Ectodermal cell (in vitro differentiated cells): ENCODE measurements around the gene OR10AD1.
"Not testable (repeated sequence)": the region's sequence is repeated elsewhere in the genome, so short reads cannot be mapped to it uniquely, and the experiment has no call there.

Experiments
- H3K27ac ChIP-seq: 2 replicates; pipeline ENCODE4 v1.7.0; 2013; ENCODE audit warnings: mild to moderate bottlenecking, low read depth, low read length; ENCODE audit not compliant: insufficient read depth, poor library complexity, severe bottlenecking
- H3K27me3 ChIP-seq: 2 replicates; pipeline ENCODE4 v1.7.0; 2013; ENCODE audit warnings: mild to moderate bottlenecking, low read length; ENCODE audit not compliant: insufficient read depth, control insufficient read depth, poor library complexity, severe bottlenecking
- H3K36me3 ChIP-seq: one replicate; pipeline ENCODE4 v1.7.0; 2013; ENCODE audit warnings: low read length; ENCODE audit not compliant: control insufficient read depth, insufficient read depth
- H3K4me1 ChIP-seq: one replicate; pipeline ENCODE4 v1.7.0; 2013; ENCODE audit warnings: low read length; ENCODE audit not compliant: control insufficient read depth, insufficient read depth
- H3K4me3 ChIP-seq: 2 replicates; pipeline ENCODE4 v1.7.0; 2013; ENCODE audit warnings: low read depth, low read length, control low read depth; ENCODE audit not compliant: insufficient read depth
- H3K9me3 ChIP-seq: 2 replicates; pipeline ENCODE4 v1.7.0; 2013; ENCODE audit warnings: mild to moderate bottlenecking, low read length, moderate library complexity; ENCODE audit not compliant: control insufficient read depth
- WGBS, 2 experiments: methylation state at CpG; one replicate each; pipeline ENCODE4 v1.1.7; 2013; ENCODE audit warnings: missing lambda C conversion rate in 2 of 2; 5-methylcytosine and 5-hydroxymethylcytosine counted together

Gene OR10AD1

DNA sequence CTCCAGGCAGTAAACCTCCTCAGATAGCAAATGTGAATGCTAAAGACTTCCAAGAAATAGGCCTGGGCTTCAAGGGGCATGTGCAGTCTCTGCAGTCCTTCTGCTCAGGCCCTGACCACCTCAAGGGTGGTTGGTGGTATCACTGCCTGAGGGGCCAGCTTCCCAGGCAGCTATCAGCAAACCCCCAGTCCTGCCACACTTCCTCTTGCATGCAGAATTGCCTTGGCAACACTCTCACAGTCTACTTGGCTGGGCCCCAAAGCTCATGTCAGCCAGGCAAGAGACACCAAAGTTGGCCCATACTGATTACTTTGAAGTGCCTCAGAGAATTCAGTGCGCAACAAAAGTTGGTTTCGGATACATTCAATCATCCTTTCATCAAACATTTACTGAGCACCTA is 42.3 kb downstream of the OR10AD1 start:
- no peaks in the 10 kb centered on the region for H3K4me1 ChIP-seq
- no peaks in the 10 kb centered on the region for H3K36me3 ChIP-seq
- H3K27ac ChIP-seq, result no peak overlapping the region
- H3K27me3 ChIP-seq, result peaks cover 3% of the 10 kb centered on the region
- WGBS, 2 experiments, result 90 to 93% methylated on average over 2 of the region's 2 CpGs
- H3K9me3 ChIP-seq, result no peaks in the 10 kb centered on the region
- no peak overlapping the region for H3K4me3 ChIP-seq

DNA sequence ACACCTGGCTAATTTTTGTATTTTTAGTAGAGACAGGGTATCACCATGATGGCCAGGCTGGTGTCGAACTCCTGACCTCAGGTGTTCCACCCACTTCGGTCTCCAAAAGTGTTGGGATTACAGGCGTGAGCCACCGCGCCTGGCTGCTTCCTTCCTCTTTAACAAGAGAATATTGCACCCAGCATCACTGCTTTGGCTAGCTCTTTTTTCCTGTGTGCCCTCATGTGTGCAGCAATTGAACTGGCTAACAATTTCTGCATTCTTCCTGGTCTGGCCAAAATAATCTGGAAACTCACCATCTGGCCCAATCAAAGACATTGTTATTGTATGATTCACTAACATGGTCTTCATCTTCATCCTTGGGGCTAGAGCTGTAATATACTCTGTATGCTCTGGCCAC is 43.0 kb downstream of the OR10AD1 start:
- Histone ChIP-seq H3K4me3 (no peak overlapping the region), H3K27me3 (peaks cover 3% of the 10 kb centered on the region), H3K36me3 (no peaks in the 10 kb centered on the region), H3K9me3 (no peaks in the 10 kb centered on the region), H3K4me1 (no peaks in the 10 kb centered on the region), H3K27ac (no peak overlapping the region)
- 92 to 95% methylated on average over 5 of the region's 5 CpGs for WGBS, 2 experiments

DNA sequence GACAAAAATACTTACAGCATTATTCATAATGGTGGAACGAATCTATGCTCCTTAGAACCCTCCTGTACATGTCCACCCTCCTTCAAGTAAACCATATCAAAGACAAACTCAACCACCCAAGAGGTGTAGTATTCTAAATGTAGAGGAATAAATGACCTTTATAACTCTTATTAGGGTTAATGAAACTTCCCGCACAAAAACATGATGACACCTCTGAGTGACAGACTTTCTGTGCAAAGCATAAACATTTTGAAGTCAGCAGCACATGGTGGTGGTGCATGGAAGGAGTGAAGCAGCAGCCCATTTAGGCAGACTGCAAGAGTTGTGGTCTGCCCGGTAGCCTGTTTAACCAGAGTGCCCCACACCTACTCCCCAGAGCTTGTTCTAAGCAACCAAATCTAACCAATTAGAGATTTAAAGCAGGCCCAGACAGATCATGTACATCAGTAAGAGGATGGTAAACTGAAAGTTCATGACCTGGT is 45.2 kb downstream of the OR10AD1 start:
- peaks cover 3% of the 10 kb centered on the region for H3K27me3 ChIP-seq
- no peaks in the 10 kb centered on the region for H3K36me3 ChIP-seq
- no peak overlapping the region for H3K4me3 ChIP-seq
- H3K9me3 ChIP-seq, result no peaks in the 10 kb centered on the region
- no peaks in the 10 kb centered on the region for H3K4me1 ChIP-seq
- WGBS, 2 experiments, result 93 to 96% methylated on average over 2 to 3 of the region's 3 CpGs
- no peak overlapping the region for H3K27ac ChIP-seq

DNA sequence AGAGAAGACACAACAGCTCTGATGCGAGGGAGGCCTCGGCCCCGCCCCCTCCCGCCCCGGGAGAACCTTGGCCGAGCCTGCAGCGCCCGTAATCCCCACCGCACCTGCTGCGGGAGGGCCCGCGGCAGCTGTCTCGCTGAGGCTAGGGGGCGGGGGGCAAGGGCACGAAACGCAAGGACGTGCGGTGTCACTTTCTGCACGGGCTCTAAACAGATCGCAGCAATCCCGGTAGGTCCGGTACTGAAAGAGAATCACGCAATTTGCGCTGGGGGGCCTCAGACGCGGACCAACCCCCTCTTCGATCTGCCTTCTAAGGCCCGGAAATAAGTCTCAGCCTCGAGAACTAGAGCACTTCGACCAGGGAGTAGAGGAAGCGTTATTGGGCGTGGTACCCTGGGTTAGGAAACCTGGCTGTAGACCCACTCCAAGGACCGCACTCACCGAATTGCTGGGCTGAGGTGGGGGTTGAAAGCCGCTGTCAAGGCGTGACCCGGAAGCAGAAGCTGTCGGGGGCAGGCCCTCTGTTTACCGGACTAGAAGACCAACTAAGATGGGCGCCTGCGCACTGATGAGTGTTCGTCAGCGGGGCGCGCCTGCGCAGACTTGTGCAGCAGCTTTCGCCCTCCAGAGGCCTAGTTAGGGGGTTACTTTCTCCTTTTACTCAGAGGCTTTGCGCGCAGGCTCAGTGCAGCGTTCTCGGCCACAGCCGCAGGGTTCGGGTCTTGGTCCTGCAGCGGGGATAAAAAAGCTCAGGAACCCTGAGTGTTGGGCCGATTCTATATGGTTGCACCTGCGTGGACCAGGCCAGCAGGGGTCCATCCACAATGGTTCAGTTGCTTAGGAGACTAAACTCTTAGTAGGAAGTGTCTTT is 45.8 kb downstream of the OR10AD1 start, which contains the start of gene ASB8:
TSS of gene ASB8 (minus strand) at position 498 of the 871 bp plus-strand sequence. CDS start 4,019 bp downstream, outside the sequence.
- peaks cover 3% of the 10 kb centered on the region for H3K27me3 ChIP-seq
- 1% methylated on average over 56 of the region's 56 CpGs for WGBS, 2 experiments
- no peak within 1 kb of the TSS for H3K27ac ChIP-seq
- peak within 1 kb of the TSS; percentile 77 for H3K4me3 ChIP-seq
- no peaks in the 10 kb centered on the region for H3K9me3 ChIP-seq
- no peaks in the 10 kb centered on the region for H3K36me3 ChIP-seq
- H3K4me1 ChIP-seq, result no peaks in the 10 kb centered on the region

DNA sequence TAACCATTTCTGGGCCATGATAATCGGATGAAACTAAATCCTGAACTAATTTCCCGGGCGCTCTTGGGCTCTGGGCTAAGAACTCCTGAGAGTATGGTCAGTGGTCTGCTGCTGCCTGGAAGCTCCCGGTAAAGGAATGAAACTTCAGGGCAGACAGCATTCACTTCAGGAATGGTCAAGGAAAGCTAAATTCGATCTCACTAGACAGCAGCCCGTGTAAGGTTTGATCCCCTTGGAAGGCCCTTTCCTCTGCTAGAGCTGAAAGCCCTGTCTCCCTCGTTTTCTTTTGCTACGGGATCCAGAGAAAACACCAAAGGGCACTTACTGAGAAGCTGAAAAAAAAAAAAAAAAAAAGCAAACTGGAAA is 46.5 kb downstream of the OR10AD1 start:
- Histone ChIP-seq H3K36me3 (no peaks in the 10 kb centered on the region), H3K9me3 (no peaks in the 10 kb centered on the region), H3K27ac (no peak overlapping the region), H3K4me1 (no peaks in the 10 kb centered on the region), H3K4me3 (peak overlapping the region; percentile 77), H3K27me3 (no peaks in the 10 kb centered on the region)
- 42 to 44% methylated on average over 8 of the region's 8 CpGs for WGBS, 2 experiments

DNA sequence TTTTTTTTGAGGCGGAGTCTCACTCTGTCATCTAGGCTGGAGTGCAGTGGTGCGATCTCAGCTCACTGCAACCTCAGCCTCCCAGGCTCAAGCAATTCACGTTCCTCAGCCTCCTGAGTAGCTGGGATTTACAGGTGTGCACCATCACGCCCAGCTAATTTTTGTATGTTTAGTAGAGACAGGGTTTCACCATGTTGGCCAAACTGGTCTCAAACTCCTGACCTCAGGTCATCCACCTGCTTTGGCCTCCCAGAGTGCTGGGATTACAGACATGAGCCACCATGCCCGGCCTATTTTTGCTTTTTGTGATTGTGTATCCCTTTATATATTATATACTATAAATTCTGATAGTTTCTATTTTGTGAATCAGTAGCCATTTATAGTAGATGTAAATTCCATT is 47.3 kb downstream of the OR10AD1 start:
- 94 to 98% methylated on average over 4 of the region's 5 CpGs for WGBS, 2 experiments
- H3K4me1 ChIP-seq, H3K4me3 ChIP-seq, H3K9me3 ChIP-seq, H3K36me3 ChIP-seq, H3K27me3 ChIP-seq, H3K27ac ChIP-seq: not testable (repeated sequence)
